HG03469 (cell line): ENCODE results near the gene COL19A1.

Experiments used
- ATAC-seq: cut with Tn5 transposase; IDR thresholded peaks from one replicate; pipeline ENCODE4 v1.9.1; 2021; ENCODE audit warnings: mild to moderate bottlenecking, moderate library complexity, moderate number of reproducible peaks; ENCODE audit not compliant: unreplicated experiment

The COL19A1 gene

DNA sequence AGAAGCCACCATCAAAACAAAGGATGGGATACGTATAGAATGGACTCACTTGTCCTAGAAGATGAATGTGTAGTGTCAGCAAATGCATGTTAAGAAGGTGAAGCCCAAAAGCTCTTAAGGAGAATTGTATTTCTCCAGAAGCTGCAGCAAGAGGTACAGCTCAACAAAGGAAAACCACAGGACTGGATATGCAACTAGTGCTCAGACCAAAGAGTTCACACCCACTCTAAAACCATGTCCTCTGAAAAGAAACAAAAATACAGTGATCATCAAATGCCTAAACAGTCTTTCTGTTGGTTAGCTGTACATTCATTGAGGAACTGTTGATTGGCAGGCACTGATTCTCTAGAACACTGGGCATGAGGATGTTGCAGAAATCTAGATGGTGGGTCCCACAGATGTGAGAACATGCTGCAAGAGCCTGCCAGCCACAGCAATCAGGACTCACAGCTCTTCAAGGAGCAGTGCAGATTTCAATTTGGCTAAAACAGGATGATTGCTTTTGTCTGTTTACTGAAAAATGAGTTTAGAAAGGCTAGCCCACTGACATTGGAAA lies 342.0 kb downstream of the COL19A1 start:
- no peak for ATAC-seq

GRCh38 chr6:70210462-70210861 lies 344.1 kb downstream of the COL19A1 start:
- no peak for ATAC-seq

GRCh38 chr6:70215460-70216108 lies 349.2 kb downstream of the COL19A1 start:
- ATAC-seq, result no peak

DNA sequence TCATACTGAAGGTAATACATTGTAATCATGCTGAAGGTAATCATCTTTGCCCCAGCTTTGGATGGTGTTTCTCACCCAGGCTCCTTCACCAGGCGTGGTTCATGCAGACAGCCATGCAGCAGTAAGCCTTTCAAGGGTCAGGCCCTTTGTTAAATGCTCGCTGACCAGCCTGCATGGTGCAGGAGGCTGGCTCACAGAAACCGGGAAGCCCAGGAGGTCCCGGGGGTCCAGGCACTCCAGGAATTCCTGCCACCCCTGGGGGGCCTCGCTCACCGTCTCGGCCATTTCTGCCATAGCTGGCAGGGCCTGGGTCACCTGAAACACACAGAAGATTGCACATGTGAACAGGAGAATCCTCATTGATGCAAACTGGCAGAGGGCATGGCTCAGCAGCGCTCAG lies 350.4 kb downstream of the COL19A1 start:
- ATAC-seq, result no peak

- no peak for ATAC-seq
These were observed 353.7 kb downstream of the COL19A1 start for GRCh38 chr6:70219943-70220613.

- peak; percentile 41 for ATAC-seq
These were observed 354.8 kb downstream of the COL19A1 start for GRCh38 chr6:70221025-70221714.

DNA sequence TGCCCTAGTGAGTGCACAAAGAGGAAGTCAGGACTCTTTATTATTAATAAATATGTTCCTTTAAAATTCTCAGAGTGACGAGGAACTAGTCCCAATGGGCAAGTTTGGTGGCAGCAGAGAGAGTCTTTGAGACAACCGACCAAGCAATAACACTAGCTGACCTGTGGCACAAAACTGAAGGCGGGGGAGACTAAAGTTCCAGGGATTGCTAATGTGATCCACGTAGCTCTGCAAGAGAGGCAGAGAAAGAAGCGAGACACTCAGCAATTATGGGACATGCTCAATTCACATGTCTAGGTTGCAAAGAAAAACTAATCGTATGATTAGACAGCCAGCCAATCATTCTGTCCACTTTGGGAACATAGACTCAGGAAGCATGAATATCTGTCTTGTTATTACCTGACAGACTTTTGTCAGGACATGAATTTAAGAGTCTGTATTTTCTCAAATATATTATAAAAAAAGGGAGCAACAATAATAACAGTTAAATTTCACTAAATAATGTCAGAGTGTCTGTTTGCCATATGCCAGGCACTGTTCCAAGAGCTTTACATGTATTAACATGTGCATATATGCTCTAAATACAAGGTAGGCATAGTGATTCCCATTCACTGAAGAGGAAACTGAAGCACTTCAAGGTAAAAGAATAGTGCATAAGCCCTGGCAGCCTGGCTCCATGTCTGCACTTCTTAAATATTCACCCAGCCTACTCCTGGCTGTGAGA lies 355.5 kb downstream of the COL19A1 start:
- ATAC-seq, result no peak

DNA sequence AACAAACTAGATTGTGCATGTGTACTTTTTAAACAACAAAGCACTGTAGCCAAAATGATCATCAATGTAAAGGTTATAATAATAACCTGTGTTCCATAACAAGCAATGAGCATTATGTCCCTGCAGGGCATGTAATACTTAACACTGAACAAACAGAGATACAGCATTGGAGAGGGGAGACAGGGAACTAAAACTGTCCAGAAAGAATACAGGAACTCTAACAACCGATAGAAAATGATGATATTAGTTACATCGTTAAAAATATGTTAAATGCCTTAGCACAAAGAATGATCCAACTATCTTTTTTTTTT lies 356.0 kb downstream of the COL19A1 start:
- ATAC-seq, result no peak

DNA sequence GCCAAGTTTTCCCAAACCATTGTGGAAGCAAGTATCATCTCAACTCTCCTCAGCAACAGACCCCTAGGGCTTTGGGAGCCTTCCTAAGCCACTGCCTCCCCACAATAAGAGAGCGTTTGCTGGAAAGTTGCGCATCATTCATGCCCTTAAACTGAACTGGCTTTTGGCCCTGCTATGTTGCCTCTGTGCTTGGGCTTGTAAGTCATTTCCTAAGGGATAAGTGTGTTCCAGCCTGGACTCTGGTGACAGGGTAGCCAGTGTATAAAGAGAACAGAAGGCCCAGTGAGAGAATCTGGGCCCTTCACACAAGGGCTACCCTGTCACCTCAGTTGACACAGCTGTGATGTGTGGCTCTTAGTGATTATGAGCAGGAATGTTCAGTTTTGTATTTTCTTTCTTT lies 358.7 kb downstream of the COL19A1 start:
- no peak for ATAC-seq

DNA sequence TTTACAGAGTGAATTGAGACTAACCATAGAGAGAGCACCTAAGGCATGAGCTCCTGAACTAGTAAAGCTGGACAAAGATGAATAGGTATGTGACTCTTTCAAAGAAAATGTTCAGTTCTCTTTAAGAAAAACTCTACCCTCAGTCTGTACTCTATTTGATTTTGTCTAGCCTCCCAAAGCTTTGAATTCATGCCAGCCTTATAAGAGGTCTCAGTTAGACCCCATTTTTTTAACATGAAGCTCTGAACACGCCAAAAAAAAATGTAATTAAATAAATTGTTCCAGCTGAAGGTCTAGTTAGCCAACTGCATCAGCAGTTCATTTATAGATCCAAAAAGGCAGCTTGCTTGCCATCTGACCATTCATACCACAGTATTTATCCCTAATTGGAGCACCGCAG lies 365.0 kb downstream of the COL19A1 start:
- ATAC-seq, result no peak

DNA sequence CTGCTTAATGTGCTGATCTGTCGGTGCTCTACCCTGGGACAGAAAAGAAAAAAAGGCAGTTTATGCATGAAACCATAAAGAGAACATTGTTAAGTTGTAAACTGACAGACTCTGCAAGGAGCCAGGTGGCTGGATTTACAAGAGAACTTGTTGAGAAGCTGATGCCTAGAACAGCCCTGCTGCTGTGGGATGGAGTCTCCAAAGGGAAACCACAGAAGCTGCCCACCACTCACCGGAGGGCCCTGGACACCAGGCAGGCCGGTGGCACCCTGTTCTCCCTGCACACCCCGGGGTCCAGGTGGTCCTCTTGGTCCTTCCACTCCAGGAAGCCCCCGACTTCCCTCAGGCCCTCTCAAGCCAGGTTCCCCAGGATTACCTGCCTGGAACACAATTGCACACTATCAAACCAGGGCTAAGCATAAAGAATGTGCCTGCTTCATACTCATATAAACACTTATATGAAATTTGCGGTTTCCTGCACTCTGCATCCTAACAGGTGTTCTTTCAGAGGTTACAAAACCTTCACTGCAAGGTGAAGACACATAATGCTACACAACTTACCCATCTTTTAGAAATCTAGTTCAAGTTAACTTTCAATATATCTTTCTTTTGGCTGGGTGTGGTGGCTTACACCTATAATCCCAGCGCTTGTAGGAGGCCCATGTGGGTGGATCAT lies 368.3 kb downstream of the COL19A1 start:
- no peak for ATAC-seq

DNA sequence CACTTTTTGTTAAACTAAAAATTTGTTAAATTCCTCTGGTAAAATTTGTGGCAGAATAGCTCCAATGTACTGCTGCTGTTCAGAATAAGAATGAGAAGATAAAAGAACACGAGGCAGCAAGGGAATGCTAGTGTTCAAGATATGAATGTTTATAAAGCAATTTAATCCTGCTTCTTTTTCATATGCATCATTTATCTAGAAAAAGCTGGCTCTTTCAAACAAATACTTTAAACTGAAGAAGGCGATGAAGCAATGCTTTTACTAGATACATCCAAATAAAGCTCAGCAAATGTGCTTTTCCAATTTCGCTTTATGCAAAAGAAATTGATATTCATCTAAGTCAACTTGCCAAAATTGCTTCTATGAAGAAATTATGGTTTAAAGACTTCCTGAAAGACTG lies 370.0 kb downstream of the COL19A1 start:
- no peak for ATAC-seq

DNA sequence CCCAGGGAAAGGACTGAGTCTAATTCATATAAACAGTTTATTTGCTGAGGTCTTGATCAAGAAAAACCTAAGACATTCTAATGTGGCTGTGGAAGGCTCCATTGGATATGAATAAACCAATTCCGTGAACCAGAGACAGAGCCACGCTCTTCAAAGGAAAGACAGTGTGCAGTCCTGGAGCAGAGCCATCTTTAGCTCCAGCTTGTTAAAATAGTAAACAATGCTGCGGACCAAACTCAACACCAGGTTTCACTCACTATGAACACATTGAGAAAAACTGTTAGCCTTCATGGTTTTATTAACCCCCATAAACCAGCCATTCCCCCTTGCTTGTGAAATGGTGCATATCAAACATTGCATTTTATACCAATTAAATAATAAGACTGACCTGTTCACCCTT lies 374.7 kb downstream of the COL19A1 start:
- no peak for ATAC-seq

DNA sequence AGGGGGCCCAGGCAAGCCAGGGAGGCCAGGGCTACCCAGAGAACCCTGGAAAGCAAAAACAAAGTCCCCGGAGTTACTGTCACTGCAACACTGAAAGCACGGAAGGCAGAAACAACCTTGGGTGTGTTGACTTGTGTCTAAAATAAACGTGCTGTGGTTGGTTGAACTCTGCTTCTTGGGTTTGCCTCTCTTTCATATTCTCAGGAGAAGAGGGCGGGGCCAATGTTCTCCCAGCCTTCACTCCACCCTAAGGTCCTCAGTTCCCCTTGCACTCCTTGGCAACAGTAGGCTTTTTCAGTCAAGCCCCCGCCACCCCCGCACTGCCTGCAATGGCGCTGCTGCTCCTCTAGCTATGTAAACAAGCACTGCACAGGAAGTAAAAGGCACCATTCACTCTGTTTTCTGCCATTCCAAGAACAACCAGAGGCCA lies 375.6 kb downstream of the COL19A1 start:
- ATAC-seq, result no peak

GRCh38 chr6:70246118-70246517 lies 379.8 kb downstream of the COL19A1 start:
- ATAC-seq, result no peak

- no peak for ATAC-seq
These were observed 386.2 kb downstream of the COL19A1 start for GRCh38 chr6:70252604-70253003.

DNA sequence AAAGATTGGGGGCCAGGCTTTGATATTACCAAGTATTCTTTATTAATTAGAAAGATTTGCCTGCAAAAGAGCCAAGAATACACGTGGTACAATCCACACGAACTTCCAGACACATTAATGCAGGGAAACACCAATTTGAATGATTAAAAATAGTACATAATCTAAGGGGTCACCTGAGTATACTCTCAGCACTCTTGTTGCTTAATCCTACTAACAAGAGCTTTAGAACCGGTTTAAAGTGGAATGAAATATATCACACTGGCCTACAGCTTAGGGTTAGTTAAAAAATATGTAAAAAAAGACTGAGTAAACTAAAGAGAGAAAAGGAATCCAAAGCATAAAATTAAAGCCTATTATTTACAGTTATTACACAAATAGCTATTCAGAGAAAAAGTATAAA lies 387.6 kb downstream of the COL19A1 start:
- ATAC-seq, result no peak

DNA sequence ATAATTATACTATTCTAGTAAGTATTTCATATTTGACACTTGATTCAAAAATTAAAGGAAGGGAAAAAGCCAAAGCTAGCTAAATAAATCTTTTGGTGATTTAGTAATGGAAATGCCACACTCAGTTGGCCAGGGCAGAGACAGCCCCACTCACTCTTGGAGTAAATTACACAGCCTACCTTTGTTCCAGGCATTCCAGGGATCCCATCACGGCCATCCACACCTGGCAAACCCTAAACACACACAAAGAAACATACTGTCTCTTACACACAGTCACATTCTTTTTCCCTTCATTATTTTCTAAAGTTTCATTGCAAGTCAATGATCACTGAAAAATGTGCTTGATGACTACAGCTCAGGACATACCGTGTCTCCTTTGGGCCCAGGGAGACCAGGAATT lies 388.4 kb downstream of the COL19A1 start:
- no peak for ATAC-seq

- ATAC-seq, result no peak
These were observed 391.5 kb downstream of the COL19A1 start for GRCh38 chr6:70257768-70258273.

DNA sequence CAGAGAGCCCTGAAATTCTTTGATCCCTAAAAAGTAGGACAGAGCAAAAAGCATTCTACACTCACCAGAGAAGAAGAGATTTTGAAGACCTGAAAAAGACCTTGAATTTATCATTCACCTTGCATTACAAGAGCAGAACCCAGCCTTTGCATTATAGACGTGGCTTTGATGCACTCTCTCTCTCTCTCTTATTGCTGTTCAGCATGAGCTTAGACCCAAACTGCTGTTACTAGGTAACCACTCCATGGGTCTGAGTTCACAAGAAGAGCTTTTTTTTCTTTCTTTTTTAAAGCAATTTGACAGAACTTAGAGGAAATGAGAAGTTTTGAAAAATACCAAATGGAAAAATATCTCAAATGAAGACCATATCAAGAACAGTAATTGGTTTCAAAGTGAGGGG lies 392.1 kb downstream of the COL19A1 start:
- no peak for ATAC-seq
